Stimulated activated CD4-positive, alpha-beta T cell treated with anti-CD3 and anti-CD28 coated beads, Interleukin-12 subunit alpha, Interleukin-12 subunit beta, amount 100 ng/mL, for 4 hours (primary cell): ENCODE results near the gene TUBA1C.
"Not testable (repeated sequence)": the region's sequence is repeated elsewhere in the genome, so short reads cannot be mapped to it uniquely, and the experiment has no call there.

Experiments used
- DNase-seq: peaks from one replicate; pipeline ENCODE4 v3.0.0-alpha.2; 2020

The TUBA1C gene

DNA sequence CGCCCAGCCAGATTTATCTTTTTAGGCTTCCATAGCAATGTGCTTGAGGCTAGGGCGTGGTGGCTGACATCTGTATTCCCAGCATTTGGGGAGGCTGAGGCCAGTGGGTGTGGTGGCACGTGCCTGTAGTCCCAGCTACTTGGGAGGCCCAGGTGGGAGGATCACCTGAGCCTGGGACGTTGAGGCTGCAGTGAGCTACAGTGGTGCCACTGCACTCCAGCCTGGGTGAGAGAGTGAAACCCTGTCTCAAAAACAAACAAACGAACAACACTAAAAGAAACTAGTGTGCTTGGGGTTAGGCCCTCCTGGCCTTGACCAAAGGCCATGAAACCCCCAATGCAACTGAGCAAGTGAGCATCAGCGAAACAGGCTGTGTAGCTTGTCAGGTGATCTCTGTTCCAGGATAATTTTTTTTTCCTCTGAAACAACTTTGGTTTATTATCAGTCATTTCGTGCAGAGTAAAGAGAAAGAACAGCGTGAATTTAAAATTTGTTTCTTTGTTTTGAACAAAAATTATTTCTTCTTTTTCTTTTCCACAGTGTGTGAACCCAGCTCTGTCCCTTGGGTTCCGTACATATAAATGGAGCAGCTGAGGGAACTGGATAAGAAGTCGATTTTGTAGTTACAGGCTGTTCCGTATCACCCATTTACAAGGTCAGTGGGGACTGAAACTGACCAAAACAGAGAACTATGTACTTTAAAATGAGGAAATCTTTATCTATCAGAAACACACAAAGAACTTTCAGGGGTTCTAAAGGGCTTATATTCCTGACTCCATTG is 8.8 kb upstream of the TUBA1C start:
- DNase-seq: no peak

DNA sequence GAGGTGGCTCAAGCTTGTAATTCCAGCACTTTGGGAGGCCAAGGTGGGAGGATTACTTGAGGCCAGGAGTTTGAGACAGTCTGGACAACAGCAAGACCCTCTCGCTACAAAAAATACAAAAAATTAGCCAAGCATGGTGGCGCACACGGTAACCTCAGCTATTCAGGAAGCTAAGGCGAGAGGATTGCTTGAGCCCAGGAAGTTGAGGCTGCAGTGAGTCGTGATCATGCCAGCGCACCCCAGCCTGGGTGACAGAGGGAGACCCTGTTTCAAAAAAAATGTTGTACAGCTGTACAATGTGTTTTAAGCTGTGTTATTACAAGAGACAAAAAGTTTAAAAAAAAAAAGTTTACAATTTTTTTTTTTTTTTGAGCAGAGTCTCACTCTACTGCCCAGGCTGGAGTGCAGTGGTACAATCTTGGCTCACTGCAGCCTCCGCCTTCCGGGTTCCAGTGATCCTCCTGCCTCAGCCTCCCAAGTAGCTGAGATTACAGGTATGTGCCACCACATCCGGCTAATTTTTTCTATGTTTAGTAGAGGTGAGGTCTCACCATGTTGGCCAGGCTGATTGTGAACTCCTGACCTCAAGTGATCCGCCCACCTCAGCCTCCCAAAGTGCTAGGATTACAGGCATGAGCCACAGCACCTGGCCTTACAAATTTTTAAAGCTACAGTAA is 7.2 kb upstream of the TUBA1C start:
- DNase-seq: not testable (repeated sequence)

DNA sequence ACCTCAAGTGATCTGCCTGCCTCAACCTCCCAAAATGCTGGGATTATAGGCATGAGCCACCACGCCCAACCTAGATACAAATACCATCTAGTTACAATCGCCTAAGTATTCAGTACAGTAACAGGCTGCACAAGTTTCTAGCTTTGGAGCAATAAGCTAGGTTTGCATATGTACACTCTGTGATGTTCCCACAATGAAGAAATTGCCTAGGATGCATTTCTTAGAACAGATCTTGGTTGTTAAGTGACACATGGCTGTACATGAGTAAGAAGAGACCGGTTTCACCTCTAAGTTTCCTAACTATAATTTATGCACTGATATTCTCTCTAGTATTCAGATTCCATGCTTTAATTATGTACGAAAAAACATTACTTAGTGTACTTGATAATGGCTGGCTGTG is 5.4 kb upstream of the TUBA1C start:
- DNase-seq: no peak

DNA sequence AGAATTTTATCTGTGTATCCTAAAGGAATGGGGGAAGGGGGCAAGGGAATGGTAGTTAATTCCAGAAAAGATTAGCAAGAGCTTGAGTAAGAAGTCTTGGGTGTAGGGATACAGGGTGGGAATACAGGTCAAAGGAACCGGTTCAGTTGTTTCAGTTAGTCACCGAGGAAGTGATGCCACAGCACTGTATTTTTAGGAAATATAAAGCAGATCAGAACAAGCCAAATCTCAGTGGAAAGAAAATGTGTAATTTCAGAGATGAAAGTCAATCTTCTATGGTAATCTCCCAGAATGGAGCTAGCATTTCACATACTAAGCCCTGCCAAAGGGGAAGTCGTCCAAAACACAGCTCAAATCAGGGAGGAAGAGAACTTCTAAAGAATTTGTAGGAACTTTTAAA is 4.7 kb upstream of the TUBA1C start:
- DNase-seq: no peak

DNA sequence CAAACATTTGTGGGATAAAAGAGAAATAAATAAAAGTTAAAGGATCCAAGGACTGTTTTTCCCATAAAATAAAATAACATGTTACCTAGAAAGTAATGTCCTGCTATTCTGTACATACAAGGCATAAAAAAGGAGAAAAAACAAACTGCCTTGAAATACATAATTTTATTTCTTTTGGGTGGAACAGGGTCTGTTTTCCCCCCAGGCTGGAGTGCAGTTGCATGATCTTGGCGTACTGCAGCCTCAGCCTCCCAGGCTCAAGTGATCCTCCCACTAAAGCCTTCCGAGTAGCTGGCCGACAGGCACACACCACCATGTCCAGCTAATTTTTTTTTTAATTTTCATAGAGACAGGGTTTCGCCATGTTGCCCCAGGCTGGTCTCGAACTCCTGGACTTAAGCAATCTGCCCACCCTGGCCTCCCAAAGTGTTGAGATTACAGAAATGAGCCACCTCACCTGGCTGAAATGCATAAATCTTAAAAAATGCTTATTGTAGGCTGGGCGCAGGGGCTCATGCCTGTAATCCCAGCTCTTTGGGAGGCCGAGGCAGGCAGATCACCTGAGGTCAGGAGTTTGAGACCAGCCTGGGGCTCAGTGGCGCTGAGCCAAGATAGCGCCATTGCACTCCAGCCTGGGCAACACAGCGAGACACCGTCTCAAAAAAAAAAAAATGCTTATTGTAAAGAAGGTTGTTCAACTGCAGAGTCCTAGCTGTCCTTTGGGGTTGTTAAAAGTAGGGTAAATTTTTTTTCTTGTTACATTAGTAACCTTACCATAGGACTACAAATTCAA is 4.1 kb upstream of the TUBA1C start:
- DNase-seq: no peak

DNA sequence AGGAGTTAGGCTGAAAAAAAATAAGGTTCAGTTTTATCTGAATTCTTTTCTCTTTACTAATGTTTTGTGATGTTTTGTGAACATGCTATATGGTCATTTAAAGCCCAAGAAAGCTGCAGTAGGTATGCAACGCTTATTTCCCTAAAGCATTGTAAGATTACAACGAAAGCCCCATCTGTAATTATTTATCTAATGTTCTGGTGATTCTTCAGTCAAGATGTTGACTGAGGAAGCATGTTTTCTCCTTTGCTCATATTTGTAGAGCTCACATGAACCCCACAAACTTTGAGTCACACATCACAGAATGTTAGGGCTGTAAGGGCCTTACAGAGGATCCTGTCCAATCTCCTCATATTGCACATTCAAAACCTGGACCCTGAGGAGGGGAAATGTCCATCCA is 3.2 kb upstream of the TUBA1C start:
- DNase-seq: no peak

DNA sequence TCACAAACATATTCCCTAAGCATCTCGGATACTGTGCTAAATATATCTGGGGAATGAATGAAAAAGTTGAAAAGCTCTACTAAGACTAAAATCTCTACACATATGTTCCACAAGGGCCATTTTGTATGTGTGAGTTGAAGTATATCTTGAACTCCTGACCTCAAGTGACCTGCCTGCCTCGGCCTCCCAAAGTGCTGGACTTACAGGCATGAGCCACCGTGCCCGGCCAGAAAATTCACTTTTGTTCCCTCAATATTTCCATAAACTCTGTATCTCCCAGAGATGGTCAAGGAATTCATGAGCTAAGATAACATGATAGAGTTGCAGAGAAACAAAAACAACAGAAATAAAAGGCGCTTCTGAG is 1.5 kb upstream of the TUBA1C start:
- no peak for DNase-seq

DNA sequence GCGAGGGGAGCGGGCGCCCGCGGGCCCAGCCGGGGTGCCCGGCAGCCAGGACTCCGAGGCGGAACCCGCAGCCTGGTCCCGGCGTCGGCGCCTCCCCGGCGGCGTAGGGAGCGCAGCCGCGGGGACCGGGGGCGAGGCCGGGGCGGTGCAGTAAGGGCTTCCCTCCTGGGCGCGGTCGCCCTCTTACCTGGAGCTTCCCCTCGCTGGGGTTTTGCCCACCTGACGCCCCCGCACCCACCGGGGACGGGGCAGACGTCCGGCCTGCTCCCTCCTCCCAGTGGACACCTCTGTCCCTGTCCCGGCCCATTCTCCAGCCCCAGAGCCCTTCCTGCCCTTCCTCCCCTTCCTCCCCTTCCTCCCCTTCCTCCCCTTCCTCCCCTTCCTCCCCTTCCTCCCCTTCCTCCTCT is 413 bp upstream of the TUBA1C start:
- peak; percentile 53 for DNase-seq

DNA sequence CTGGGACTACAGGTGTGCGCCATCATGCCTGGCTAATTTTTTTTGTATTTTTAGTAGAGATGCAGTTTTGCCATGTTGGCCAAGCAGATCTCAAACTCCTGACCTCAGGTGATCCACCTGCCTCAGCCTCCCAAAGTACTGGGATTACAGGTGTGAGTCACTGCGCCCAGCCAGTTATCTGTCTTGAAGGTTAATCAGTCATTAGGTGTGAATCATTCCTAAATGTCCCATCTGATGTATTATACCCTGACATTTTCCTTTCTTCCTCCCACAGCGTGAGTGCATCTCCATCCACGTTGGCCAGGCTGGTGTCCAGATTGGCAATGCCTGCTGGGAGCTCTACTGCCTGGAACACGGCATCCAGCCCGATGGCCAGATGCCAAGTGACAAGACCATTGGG is 4.3 kb downstream of the TUBA1C start:
- not testable (repeated sequence) for DNase-seq

DNA sequence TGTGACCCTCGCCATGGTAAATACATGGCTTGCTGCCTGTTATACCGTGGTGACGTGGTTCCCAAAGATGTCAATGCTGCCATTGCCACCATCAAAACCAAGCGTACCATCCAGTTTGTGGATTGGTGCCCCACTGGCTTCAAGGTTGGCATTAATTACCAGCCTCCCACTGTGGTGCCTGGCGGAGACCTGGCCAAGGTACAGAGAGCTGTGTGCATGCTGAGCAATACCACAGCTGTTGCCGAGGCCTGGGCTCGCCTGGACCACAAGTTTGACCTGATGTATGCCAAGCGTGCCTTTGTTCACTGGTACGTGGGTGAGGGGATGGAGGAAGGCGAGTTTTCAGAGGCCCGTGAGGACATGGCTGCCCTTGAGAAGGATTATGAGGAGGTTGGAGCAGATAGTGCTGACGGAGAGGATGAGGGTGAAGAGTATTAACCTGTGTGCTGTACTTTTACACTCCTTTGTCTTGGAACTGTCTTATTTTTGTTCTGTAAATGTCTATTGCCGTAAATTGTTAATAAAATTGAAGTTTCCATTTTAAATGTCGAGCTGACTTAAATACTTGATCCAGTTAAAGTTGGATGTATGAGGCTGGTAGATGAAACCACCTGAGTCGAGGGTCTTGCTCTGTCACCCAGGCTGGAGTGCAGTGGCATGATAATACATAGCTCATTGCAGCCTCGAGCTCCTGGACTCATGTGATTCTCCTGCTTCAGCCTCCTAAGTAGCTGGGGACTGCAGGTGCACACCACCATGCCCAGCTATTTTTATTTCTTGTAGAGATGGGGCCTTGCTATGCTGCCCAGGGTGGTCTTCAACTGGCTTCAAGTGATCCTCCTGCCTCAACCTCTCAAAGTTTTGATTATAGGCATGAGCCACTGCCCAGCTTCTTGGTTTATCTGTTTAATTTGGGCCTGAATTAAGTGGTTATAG is 8.2 kb downstream of the TUBA1C start:
- no peak for DNase-seq

DNA sequence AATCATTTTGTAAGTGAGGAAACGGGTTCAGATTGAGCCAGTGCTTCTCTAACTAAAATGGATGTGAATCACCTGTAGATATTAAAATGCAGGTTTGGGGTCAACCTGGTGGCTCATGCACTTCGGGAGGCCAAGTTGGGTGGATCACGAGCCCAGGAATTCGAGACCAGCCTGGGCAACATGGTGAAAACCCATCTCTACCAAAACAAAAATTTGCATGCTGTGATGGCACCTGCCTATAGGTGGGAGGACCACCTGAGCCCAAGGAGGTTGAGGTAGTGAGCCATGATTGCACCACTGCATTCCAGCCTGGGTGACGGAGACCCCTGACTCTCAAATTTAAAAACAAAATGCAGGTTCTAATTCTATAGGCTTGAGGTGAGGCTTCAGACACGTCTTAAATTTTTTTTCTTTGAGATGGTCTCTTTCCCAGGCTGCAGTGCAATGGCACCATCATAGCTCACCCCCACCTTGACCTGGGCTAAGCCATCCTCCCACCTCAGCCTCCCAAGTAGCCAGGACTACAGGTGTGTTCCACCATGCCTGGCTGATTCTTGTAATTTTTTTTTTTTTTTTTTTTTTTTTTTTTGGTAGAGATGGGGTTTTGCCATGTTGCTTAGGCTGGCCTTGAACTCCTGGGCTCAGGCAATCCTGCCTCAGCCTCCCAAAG is 9.0 kb downstream of the TUBA1C start:
- no peak for DNase-seq

DNA sequence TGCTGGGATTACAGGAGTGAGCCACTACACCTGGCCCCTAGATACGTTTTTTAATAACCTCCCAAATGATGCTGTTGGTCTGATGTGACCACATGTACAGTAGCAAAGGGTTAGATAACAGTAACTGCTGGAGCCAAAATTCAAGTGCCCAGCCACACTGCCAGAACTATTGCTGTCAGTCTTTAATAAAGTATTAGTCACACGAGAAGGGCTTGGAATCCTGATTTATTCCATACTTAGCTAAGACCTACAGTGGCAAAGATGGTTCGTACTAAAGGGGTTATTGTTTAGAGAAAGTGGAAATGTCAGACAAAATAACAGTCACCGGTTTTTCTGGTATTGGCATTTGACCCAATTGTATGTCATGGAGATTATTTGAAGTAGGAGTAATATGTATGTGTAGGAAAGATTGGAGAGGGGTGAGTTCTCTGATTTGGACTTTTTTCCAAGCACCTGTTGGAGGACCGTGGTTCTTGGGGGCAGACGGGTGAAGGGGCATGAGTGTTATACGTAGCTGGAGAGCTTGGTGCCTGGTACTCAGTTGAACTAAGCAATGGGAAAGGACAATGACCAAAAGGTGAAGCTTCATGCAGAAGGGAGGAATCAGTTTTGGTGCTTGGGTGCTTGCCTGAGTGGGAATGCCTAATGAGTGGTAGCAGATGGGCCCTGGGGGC is 9.7 kb downstream of the TUBA1C start:
- DNase-seq: no peak

DNA sequence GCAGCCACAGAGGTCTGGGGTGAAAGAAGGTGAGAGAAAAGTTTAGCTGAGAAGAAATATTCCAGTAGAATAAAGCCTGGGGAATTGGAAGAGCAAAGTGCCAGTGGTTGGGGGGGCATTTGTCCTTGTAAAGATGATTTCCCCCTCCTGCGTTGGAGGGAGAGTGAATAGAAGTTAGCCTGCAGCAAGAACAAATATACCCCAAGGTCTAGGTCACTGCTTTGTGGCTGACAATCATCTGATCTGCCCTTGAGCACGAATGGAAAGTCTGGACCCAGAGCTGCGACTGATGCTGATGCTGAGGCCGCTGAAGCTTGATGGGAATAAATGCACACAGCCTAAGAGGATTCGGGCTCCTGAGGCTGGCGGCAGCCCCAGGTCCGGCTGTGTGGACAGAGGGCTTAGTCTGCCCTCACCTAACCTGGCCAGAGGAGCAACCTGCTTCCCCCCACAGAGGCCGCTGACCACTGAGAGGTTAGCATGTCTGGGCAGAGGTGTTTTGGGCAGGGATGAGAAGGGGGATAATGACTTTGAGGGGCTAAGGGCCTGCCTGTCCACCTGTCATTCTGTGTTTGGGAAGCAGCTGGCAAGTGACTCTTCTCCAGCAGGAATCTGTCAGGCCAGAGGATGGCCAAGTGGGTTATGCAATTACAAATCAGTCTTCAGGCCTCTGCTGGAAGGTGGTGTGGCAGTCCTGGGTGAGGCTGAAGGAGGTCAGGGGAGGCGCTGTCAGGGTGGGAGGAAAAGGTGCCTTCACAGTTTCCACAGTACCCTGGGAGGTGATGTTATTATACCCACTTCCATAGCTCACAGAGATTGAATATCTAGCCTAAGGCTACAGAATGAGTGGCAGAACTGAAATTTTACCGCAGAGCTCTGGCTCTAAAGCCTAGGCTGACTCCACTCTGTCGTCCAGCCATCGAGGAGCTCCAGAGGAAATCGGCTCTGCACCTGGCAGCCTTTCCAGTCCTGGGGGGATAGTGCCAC is 11.7 kb downstream of the TUBA1C start:
- no peak for DNase-seq

DNA sequence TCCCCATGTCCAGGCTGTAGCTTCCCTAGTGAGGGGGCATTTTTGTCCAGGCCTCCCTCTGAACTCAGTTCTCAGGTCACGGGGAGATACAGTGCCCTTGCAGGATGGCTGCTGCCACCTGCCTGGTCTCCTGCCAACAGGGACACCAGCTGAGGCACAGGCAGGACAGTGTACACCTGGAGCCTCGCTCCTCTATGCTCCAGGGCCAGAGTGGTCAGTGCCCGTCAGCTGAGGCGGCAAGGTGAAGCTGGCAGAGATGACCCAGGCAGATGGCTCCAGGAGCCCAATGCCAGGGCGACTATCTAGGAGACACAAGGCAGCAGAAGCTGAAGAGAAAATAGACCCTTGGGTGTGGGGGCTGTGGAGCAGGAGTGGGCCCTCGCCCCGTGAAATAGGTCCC is 12.6 kb downstream of the TUBA1C start:
- no peak for DNase-seq

DNA sequence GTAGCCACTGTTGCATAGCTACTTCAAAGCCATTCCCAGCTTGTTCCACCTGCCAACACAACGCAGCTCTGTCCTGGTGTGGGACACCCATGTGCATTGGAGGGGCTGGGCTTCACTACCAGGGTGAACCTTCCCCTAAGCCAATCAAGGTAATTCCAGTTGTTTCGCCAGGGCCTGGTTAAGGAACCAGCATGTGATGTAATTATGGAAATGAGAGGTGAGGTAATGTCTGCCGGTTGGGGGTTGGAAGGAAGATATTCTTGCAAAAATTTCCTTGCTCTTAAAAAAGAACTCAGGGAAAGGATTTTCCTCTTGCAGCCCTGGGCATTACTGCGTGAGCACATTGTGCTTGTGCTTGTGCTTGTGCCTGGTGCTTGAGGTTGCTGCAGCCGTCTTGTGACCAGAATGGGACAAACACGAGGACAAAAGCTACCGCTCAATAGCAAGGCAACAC is 14.9 kb downstream of the TUBA1C start:
- no peak for DNase-seq

DNA sequence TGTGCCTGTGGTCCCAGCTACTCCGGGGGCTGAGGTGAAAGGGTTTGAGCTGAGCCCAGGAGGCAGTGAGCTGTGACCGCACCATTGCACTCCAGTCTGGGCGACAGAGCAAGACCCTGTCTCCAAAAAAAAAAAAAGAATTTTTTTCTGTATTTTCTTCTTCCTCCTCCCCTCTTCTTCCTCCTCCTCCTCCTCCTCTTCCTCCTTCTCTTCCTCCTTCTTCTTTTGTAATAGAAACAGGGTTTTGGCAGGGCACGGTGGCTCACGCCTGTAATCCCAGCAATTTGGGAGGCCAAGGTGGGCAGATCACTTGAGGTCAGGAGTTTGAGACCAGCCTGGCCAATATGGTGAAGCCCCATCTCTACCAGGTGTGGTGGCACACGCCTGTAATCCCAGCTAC is 15.7 kb downstream of the TUBA1C start:
- DNase-seq: not testable (repeated sequence)

DNA sequence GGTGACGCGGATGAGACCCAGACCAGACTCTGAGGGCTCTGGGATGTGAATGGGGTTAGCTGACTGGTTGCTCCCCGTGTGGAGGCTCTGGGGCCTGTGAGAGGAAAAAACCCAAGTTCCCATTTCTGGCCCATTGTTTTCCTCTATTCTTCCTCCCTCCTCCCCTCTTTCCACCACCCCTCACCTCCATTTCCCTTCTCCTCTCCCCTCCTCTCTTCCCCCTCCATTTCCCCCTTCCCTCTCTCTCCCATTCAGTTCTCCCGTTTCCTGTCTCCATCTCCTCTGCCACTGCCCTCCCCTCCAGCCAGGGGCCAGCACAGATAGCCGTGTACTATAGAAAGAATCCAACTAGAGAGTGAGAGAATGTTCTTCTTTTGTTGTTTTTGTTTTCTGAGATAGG is 17.4 kb downstream of the TUBA1C start:
- DNase-seq: no peak

DNA sequence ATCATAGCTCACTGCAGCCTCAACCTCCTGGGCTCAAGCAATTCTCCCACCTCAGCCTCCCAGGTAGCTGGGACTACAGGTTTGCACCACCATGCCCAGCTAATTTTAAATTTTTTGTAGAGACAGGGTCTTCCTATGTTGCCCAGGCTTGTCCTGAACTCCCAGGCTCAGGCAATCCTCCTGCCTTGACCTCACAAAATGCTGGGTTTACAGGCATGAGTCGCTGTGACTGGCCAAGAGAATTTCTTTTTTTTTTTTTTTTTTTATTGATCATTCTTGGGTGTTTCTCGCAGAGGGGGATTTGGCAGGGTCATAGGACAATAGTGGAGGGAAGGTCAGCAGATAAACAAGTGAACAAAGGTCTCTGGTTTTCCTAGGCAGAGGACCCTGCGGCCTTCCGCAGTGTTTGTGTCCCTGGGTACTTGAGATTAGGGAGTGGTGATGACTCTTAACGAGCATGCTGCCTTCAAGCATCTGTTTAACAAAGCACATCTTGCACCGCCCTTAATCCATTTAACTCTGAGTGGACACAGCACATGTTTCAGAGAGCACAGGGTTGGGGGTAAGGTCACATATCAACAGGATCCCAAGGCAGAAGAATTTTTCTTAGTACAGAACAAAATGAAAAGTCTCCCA is 18.0 kb downstream of the TUBA1C start:
- DNase-seq: not testable (repeated sequence)

DNA sequence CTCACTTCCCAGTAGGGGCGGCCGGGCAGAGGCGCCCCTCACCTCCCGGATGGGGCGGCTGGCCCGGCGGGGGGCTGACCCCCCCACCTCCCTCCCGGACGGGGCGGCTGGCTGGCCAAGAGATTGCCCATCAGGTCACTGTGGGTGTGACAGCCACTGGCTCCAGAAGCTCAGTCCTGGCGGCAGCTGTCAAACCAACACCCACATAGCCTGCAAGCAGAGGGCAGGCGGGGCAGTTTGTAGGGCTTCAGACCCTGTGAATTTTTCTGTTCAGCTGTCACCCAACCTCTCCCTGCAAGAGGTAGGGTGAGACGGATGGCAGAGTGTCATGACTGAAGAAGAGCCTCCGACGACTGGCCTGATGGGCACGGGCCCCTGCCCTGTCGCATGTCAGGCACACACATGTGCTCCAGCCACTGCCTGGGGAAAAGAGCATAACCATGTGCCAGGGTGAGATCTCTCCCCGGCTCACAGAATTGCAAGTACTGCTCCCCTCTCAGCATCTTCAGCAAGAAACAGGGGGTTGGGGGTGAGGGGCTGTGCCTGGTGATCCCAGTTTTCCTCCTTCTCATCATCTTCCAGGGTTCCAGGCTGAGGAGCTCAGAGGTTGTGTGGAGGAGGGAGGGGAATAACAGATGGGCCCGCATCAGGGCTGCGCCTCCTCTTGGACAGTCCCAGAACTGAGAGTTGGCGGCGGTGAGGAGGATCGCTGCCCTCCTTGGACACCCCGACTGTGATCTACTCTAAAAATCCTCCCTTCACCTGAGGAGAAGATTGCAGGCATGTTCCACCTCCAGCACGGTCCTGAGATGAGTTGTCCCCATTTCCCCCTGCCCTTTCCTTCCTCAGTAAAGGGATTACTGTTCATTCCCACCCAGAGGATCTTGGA is 18.9 kb downstream of the TUBA1C start:
- no peak for DNase-seq
